Common myeloid progenitor, CD34-positive (primary cell): ENCODE results near the gene CHRND.

Experiments used
- CTCF ChIA-PET: fragments of 350-600 bp; sonication (Branson Sonifier 250); formaldehyde crosslinking; loops from one replicate; lab custom pipeline; 2021; ENCODE audit warnings: antibody characterized with exemption; lab: Charles Lee
- POLR2A ChIA-PET: fragments of 350-600 bp; sonication (Branson Sonifier 250); formaldehyde crosslinking; loops from one replicate; lab custom pipeline; 2021; ENCODE audit warnings: antibody characterized with exemption; lab: Charles Lee
- DNase-seq, 3 donors: peaks; one replicate each; pipeline versions ENCODE4 v3.0.0 to v3.0.0-alpha.2; 2013
- H3K27ac ChIP-seq, 2 experiments: 1 replicate in 1 of 2; 2 replicates in 1 of 2; pipeline ENCODE4 v1.7.0; 2013; ENCODE audit warnings: inconsistent platforms in 2 of 2, low read length in 2 of 2, mild to moderate bottlenecking in 2 of 2, low read depth in 1 of 2, moderate library complexity in 1 of 2; ENCODE audit not compliant: severe bottlenecking in 2 of 2, insufficient read depth in 1 of 2, poor library complexity in 1 of 2
- H3K27me3 ChIP-seq, 5 experiments: replicated peaks in 2 of 5; 1 replicate in 3 of 5; 2 replicates in 2 of 5; pipeline versions ENCODE4 v1.6.1 to v1.7.0; 2013; ENCODE audit warnings: low read length in 4 of 5, mild to moderate bottlenecking in 2 of 5, moderate library complexity in 2 of 5, inconsistent platforms in 1 of 5; ENCODE audit not compliant: insufficient read depth in 5 of 5, control insufficient read depth in 4 of 5
- H3K36me3 ChIP-seq, 4 experiments: 1 replicate in 2 of 4; 2 replicates in 2 of 4; pipeline versions ENCODE4 v1.6.1 to v1.7.0; 2013; ENCODE audit warnings: low read length in 3 of 4, control low read depth in 1 of 4, mild to moderate bottlenecking in 1 of 4; ENCODE audit not compliant: control insufficient read depth in 4 of 4, insufficient read depth in 4 of 4
- H3K4me1 ChIP-seq, 4 experiments: 1 replicate in 3 of 4; 2 replicates in 1 of 4; pipeline versions ENCODE4 v1.6.1 to v1.7.1; 2013; ENCODE audit warnings: low read length in 3 of 4, mild to moderate bottlenecking in 3 of 4, control low read depth in 1 of 4, inconsistent platforms in 1 of 4, moderate library complexity in 1 of 4; ENCODE audit not compliant: control insufficient read depth in 4 of 4, insufficient read depth in 4 of 4; ENCODE audit errors: control extremely low read depth in 1 of 4
- H3K4me3 ChIP-seq, 7 experiments: 1 replicate in 4 of 7; 2 replicates in 3 of 7; pipeline versions ENCODE4 v1.5.1 to v1.7.0; 2013; ENCODE audit warnings: mild to moderate bottlenecking in 7 of 7, low read length in 6 of 7, moderate library complexity in 6 of 7, inconsistent platforms in 2 of 7, low read depth in 2 of 7, control low read depth in 1 of 7; ENCODE audit not compliant: insufficient read depth in 4 of 7, control insufficient read depth in 1 of 7; ENCODE audit errors: extremely low read depth in 1 of 7
- H3K9me3 ChIP-seq, 5 experiments: 1 replicate in 4 of 5; 2 replicates in 1 of 5; pipeline versions ENCODE4 v1.6.1 to v1.7.1; 2013; ENCODE audit warnings: low read length in 4 of 5, mild to moderate bottlenecking in 2 of 5, inconsistent platforms in 1 of 5, low read depth in 1 of 5, moderate library complexity in 1 of 5; ENCODE audit not compliant: control insufficient read depth in 4 of 5, insufficient read depth in 2 of 5; ENCODE audit errors: control extremely low read depth in 1 of 5
- WGBS: methylation state at CpG from one replicate; pipeline ENCODE4 v1.1.5; 2013; ENCODE audit not compliant: insufficient coverage; 5-methylcytosine and 5-hydroxymethylcytosine counted together

CHRND gene

DNA sequence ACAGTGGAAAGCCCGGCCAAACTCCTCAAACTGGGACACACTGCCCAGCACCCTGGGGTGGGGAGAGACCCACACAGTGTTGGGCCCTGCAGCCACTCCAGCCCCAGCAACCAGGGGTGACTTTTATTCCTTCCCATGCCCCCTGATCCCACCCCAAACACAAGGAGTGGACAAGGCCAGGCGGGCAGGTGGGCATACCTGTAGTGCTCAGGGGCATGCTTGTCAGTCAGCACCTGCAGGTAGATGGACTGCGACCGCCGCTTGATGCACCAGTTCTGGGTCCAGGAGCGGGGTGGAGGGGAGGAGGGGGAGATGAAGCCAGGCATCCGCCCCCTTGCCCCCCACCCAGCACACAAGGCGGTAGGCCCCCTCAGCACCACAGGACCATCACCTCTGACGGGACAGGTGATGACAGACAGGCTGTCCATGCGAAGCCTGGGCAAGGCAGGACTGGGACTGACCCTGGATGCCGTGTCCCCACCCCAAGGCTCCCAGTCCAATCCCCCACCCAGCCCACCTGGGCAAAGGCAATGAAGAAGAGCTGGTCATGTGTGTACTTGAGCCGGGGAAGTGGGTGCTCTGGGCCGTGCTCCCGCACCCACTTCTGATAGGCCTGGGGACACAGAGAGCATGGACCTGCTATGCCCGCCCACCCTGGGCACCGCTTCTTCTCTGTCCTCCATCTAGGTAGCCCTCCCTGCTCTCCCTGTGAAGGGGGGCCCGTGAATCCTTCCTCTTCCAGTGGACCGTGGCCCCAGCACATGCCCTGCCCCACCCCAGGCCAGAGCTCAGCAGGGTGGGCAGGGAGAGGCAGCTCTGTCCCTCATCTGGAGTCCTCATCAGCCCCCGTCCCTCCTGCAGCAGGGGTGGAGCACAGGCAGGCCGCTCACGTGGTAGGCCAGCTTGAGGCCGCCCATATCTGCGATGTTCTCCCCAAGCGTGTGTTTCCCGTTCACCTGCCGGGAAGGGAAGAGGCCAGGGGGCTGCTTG lies 45.5 kb upstream of the CHRND start:
- no peak overlapping the region for H3K27ac ChIP-seq
- 93% methylated on average over 22 of the region's 26 CpGs for WGBS
- DNase-seq = no peak
- peaks cover 0 to 7% (median 2%) of the 10 kb centered on the region in 4 experiments for H3K4me1 ChIP-seq
- H3K9me3 ChIP-seq = no peaks in the 10 kb centered on the region
- H3K4me3 ChIP-seq = no peak overlapping the region
- no peaks in the 10 kb centered on the region for H3K36me3 ChIP-seq
- ChIA-PET POLR2A (no interaction called here), CTCF (no interaction called here)
- peaks cover 0 to 32% (median 24%) of the 10 kb centered on the region in 5 experiments for H3K27me3 ChIP-seq

DNA sequence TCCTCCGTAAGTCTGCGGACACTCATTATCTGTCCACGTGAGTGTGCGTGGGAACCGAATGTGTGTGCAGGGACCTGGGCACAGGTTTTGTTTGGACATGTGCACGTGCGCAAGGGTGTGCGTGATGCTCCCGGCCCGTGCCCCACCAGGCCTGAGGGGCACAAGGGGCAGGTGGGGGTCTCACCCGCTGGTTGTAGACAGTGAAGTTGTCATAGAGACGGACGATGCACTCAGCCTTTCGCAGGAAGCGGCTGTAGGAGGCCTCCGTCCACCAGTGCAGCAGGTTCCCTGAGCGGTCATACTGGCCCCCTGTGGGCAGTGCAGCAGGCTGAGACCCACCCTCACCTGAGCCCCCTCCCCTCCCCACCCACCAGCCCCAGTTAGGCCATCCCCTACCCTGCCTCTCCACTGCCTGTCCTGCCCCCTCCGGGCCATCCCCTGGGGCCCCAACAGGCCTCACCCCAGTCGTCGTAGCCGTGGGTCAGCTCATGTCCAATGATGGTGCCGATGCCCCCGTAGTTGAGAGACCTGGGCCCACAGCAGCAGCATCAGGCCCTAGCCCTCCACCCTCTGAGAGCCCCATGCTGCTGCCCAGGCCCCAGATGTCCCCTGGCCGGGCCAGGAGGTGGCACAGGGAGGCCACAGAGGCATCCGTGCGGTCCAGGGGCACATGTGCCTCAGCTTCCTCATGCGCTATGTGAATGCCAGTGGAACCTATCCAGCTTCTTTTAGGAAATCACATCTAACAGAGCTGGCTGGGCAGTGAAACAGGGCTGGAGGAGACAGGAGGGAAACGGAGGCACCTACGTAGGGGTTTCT lies 44.4 kb upstream of the CHRND start:
- Histone ChIP-seq H3K27ac (no peak overlapping the region), H3K27me3 (peaks cover 0 to 43% (median 26%) of the 10 kb centered on the region in 5 experiments), H3K4me1 (peaks cover 0 to 17% (median 8%) of the 10 kb centered on the region in 4 experiments), H3K36me3 (no peaks in the 10 kb centered on the region), H3K9me3 (no peaks in the 10 kb centered on the region), H3K4me3 (no peak overlapping the region)
- POLR2A ChIA-PET = interaction anchor here (0.5 kb wide), 1 partner anchor 566 kb away, joined by 3 read pairs; no protein-coding TSS in a partner anchor
- 98% methylated on average over 23 of the region's 29 CpGs for WGBS
- CTCF ChIA-PET = no interaction called here
- no peak for DNase-seq

GRCh38 chr2:232482301-232483238 lies 43.4 kb upstream of the CHRND start:
- H3K27me3 ChIP-seq = peaks cover 0 to 53% (median 29%) of the 10 kb centered on the region in 5 experiments
- no peak for DNase-seq
- ChIA-PET POLR2A (interaction anchor here (0.5 kb wide), 1 partner anchor 567 kb away, joined by 3 read pairs; no protein-coding TSS in a partner anchor), CTCF (no interaction called here)
- H3K36me3 ChIP-seq = no peaks in the 10 kb centered on the region
- no peaks in the 10 kb centered on the region for H3K9me3 ChIP-seq
- H3K4me1 ChIP-seq = peaks cover 0 to 26% (median 16%) of the 10 kb centered on the region in 4 experiments
- no peak overlapping the region for H3K4me3 ChIP-seq
- no peak overlapping the region for H3K27ac ChIP-seq
- WGBS = 98% methylated on average over 26 of the region's 31 CpGs

- no peaks in the 10 kb centered on the region for H3K36me3 ChIP-seq
- DNase-seq = no peak
- 95% methylated on average over 7 of the region's 10 CpGs for WGBS
- ChIA-PET POLR2A (no interaction called here), CTCF (no interaction called here)
- no peak overlapping the region for H3K27ac ChIP-seq
- H3K27me3 ChIP-seq = peaks cover 0 to 61% (median 29%) of the 10 kb centered on the region in 5 experiments
- H3K4me3 ChIP-seq = no peak overlapping the region
- peaks cover 0 to 29% (median 17%) of the 10 kb centered on the region in 4 experiments for H3K4me1 ChIP-seq
- H3K9me3 ChIP-seq = no peaks in the 10 kb centered on the region
These were observed 42.5 kb upstream of the CHRND start for GRCh38 chr2:232483311-232483922.

- POLR2A ChIA-PET = no interaction called here
- Histone ChIP-seq H3K9me3 (no peaks in the 10 kb centered on the region), H3K27ac (no peak overlapping the region), H3K4me3 (no peak overlapping the region), H3K36me3 (no peaks in the 10 kb centered on the region), H3K27me3 (peaks cover 0 to 68% (median 31%) of the 10 kb centered on the region in 5 experiments), H3K4me1 (peaks cover 0 to 29% (median 17%) of the 10 kb centered on the region in 4 experiments)
- CTCF ChIA-PET = interaction anchor here (0.9 to 1.3 kb wide), 2 partner anchors 38 to 39 kb away, joined by 3 read pairs; no protein-coding TSS in a partner anchor
- DNase-seq = no peak
- 91% methylated on average over 13 of the region's 19 CpGs for WGBS
These were observed 41.9 kb upstream of the CHRND start for GRCh38 chr2:232483923-232484627.
